ENCODE results near the gene AIRE.

The AIRE gene

DNA sequence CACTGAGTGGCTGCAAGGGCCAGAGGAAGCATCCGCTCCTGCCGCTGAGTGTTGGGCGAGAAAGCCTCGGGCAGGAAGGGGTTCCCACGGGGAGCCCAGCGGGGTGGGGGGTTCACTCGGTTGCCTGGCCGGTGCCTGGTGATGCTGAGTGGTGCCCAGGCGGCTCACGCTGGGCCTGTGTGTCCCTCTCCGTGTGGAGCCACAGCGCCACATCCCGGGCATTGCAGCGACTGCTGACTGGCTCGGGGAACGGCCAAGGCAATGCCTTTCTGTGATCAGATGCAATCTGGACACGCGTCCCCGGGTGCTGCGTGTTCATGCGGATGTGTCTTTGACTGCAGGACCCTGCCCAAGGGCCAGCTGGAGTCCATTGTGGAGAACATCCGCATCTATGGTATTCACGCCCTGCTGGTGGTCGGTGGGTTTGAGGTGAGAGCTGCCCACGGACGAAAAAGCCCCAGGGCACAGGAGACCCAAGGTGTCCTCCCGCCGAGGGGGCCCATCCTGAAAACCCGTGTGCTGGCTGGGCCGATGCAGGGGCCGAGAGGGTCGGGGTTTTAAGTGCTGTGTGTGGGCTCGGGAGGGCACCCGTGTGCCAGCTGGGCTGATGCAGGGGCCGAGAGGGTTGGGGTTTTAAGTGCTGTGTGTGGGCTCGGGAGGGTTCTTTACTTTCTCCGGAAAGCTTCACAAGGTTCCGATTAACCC is 37.1 kb downstream of the AIRE start:
- DNase-seq (ENCODE audit: extremely low read depth in 1 of 2, low read depth in 1 of 2): no peak

DNA sequence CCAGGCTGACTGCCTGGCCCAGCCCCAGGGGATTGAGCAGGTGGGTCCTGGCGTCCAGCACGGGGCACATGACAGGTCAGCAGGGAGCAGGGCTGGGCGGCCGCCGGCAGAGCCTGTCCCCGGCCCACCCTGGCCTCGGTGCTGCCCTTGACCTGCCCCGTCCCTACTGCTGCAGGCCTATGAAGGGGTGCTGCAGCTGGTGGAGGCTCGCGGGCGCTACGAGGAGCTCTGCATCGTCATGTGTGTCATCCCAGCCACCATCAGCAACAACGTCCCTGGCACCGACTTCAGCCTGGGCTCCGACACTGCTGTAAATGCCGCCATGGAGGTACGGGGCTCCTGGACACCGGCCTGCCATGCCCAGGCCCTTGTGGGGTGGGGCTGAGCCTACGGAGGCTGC is 37.9 kb downstream of the AIRE start:
- no peak for DNase-seq (ENCODE audit: extremely low read depth in 1 of 2, low read depth in 1 of 2)

- DNase-seq (ENCODE audit: extremely low read depth in 1 of 2, low read depth in 1 of 2): no peak
These were observed 38.6 kb downstream of the AIRE start for GRCh38 chr21:44324106-44324853.

- no peak for DNase-seq (ENCODE audit: extremely low read depth in 1 of 2, low read depth in 1 of 2)
These were observed 39.1 kb downstream of the AIRE start for GRCh38 chr21:44324854-44325107.

GRCh38 chr21:44325386-44326271 is 40.0 kb downstream of the AIRE start:
- DNase-seq (ENCODE audit: extremely low read depth in 1 of 2, low read depth in 1 of 2): no peak

DNA sequence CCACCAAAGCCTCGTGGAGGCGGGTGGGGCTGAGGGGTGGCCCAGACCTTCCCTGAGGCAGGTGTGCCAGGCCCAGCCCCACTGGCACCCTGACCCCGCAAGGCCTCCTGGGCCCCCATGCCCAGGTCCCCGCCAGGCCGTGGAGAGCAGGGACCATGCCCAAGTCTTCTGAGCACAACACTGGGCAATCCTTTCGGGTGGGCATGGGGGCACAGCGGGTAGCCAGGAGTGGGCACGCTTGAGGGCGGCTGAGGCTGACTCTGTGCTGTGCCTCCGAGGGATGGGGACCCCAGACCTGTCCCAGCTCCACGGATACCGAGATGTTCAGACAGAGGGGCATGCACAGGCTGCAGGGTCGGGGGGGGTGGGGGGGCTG is 40.6 kb downstream of the AIRE start:
- DNase-seq (ENCODE audit: extremely low read depth in 1 of 2, low read depth in 1 of 2): no peak

GRCh38 chr21:44326716-44327602 is 41.3 kb downstream of the AIRE start:
- DNase-seq (ENCODE audit: extremely low read depth in 1 of 2, low read depth in 1 of 2): no peak

DNA sequence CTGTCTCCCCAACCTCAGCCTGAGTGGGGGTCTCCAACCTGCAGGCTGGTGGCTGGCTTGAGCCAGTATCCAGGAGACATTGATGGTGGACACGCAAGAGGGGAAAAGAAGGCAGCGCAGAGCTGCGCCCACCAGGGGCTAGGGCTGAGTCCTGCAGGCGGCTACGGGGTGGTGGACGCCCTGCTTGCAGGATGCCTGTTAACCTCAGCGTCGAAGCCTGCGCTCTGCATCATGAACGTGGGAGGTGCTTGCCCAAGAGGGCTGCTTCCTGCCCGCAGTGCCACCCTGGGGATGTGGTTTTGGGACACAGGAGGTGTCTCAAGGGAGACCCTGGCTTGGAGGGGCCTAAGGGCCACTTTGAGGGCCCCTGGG is 41.9 kb downstream of the AIRE start:
- DNase-seq (ENCODE audit: extremely low read depth in 1 of 2, low read depth in 1 of 2): no peak

DNA sequence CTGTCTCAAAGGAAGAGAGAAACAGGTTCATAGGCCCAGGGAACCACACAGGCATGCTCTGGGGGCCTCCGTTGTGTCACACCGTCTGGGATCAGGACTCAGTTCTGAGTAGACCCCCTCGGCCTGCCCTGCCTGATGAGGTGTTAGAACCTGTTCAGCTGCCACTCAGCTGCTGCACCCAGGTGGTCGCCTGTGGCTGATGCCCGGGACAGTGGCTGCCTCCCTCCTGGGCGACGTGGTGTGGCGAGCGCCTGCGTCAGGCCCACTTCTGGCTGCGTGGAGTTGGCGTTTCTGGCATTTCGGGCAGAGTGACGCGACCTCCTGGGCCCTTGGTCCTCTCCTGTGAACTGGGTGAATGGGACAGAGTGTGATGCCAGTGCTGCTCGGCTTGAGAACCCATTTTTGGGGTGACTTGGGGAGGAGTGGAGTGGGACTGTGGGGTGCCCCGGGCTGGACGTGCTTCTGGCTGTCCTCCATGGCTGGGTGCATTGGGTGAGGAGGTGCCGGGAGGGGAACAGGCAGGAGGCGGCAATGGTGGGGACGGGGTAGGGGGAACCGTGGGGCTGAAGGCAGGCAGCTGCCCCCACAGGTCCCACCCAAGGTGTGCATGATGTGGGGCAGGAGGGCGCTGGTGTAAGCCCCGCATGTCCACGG is 42.7 kb downstream of the AIRE start:
- no peak for DNase-seq (ENCODE audit: extremely low read depth in 1 of 2, low read depth in 1 of 2)

DNA sequence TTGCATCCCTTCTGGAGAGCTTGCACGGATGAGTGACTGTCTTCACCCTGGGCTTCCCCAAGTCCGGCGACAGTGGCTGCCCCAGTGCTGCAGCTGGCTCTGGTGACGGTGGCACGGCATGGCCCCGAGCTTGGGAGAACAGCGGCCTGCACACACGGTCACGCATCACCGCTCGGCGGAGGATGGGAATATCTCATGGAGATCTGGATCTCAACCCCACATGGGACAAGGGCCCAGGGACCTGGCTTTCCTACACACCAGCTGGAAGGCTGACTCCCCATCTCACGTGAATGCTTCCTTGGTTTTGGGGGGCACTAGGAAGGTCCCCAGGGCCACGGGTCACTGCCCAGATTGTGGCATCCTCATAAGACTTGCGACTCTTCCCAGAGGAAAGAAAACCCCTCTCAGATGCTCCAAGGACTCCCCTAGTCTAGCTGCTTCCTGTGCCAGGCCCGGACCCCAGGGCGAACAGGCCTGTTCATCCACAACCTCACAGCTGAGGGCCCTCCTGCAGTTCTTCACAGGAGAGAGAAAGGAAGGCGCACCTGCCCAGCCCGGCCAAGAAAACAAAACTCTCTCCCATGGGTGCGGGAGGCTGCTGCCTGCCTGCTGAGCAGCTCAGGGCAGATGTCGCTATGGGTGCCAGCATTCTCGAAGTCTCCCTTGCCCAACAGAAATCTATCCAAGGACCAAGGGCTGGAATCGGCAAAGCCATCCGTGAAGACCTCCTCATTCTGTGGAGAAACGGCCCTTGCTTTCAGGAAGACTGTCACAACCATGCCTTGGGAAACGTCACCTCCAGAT is 43.6 kb downstream of the AIRE start:
- no peak for DNase-seq (ENCODE audit: extremely low read depth in 1 of 2, low read depth in 1 of 2)

DNA sequence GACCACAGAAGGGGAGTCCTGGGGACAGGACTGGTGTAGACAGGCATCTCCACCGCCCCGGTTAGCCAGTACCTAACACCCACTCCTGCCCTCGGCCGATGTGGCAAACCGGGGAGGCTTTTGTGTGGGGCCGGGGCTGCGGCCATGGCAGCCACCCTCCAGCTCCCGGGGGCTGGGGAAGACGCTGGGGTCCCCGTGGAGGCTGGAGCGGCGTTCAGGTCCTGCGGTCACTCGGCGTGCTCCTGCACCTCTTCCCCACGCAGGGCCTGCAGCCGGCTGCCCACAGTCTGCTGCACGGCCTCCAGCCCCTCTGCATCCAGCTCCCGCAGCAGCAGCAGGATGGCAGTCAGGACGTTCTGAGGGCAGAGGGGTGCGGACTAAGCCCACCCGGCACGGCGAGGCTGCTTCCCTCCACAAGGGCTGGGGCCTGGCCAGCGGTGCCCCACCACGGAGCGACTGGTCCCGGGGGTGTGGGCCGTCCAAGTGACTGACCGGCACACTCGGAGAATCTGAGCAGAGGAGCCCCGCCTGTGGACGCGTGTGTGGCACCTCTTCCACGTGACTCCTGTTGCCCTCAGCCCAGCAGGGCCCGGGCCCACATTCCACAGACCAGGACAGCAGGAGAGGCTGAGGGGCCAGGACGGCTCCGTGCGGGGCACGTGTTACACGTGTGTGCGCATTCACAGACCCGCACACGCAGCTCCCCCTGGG is 44.5 kb downstream of the AIRE start:
- no peak for DNase-seq (ENCODE audit: extremely low read depth in 1 of 2, low read depth in 1 of 2)

GRCh38 chr21:44330698-44331097 is 45.0 kb downstream of the AIRE start:
- DNase-seq (ENCODE audit: extremely low read depth in 1 of 2, low read depth in 1 of 2): no peak

DNA sequence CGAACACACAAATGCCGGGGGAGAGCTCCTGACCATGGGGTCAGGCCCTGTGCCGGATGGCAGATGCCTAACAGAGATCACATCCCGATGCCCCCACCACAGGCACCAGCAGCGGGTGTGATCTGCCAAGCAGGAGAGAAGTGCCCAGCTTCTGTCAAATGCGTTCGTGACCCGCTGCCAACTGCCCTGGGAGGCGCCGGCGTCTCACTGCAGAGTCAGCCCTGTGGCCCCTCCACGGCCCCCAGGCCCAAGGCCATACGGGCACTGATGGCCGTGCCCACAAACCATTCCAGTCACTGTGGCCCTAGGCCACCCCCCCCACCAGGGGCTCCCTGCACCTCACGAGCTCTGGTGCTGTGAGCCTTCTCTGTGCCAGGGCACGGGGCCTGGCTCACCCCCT is 45.5 kb downstream of the AIRE start:
- DNase-seq (ENCODE audit: extremely low read depth in 1 of 2, low read depth in 1 of 2): no peak

DNA sequence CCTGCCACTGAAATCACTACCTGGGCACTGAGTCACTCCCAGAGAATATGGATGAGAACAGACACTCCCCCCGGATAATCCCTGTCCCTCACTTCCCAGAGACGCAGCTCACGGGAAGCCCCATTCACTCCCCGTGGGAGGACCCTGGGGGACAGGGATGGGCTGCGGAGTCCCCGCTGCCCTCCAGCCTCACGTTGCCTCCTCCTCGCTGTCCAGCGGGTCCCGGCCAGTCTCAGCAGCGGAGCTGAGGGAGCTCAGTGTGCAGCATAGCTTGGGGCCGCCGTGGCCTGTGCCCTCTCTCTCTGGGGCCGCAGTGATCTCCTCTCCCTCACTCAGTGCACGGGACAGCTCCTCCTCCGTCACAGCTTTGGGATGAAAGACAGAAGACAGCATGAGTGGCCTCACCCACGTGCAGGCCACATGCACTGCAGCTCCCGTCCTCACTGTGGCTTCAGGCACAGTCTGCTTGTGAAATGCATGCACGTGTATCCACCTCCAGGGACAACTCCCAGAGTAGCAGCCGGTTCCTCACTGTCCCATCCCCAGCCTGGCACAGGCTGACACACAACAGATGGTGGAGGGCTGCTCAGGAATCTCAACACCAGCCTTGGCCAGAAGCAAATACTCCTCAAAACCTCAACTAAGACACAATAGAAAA is 46.1 kb downstream of the AIRE start:
- DNase-seq (ENCODE audit: extremely low read depth in 1 of 2, low read depth in 1 of 2): no peak

DNA sequence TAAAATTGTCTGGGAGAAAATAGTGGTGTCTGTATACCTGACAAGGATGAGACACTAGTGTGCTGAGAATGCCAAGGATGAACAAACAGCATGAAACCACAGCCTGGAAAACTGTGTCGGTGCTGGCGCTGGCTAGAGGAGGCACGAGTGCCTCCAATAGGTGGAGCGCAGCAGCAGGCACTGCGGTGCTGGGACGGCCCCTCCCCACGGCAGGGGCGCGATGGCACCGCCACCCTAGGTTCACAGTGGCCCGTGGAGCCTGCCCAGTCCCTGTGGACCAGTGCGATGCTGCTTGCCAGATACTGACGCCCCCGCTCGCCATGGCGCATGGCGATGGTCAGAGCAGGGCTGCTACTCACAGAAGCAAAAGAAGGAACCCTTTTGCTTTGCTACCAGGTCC is 46.7 kb downstream of the AIRE start:
- no peak for DNase-seq (ENCODE audit: extremely low read depth in 1 of 2, low read depth in 1 of 2)

DNA sequence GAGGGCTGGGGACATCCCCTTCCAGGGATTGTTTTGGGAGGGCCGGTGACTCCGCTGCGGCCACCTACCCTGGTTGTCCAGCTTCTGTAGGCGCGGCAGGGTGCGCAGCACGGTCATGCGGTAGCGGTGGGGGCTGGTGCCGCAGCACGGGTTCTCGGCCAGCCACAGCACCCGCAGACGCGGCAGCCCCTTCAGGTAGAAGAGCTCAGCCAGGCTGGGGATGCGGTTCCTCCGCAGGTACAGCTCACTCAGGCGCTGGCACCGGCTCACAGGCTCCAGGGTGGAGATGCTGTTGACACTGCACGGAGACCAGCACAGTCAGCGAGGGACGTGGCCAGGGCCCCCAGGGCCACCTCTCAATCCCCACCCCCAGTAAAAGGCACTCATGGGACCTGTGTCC is 47.3 kb downstream of the AIRE start:
- no peak for DNase-seq (ENCODE audit: extremely low read depth in 1 of 2, low read depth in 1 of 2)

DNA sequence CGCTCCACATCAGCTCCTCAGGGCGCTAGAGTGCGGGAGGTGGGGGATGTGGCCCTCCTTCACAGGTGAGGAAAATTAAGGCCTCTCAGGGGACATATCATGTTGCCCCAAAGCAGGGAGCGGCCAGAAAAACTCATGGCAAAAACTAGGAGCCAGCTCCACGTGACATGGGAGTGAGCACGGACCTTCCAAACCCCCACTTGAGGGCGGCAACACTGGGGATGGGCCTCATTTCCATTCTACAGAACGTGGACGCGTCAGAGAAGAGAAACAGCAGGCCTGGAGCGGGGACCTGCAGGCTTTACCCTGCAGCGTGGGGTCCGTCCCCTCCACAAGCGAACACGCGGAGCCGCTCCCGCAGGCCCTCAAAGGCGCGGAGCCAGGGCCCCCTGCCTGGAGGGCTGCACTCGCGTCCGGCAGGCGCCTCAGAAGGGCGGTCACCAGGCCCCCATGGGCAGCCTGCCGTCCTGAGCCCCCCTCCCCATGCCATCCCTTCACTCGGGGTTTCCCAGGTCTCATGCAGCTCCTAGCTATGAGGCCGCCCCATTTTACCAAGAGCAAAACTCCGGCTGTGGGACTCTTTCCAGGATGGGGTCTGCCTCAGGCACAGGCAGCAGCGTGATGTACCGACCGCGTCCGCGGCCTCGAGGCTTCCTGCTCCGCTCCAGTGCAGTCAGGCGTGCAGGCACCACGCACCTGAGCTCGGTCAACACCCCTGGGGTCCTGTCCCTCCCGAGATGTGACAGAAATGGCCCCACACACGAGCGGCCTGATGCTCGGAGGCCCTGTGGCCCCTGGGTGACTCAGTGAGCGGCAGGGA is 48.0 kb downstream of the AIRE start:
- no peak for DNase-seq (ENCODE audit: extremely low read depth in 1 of 2, low read depth in 1 of 2)
